Prostate gland (tissue), 2 donors: ENCODE results near the gene ARMH1. TPM values are rescaled to one million over a fixed set of nuclear protein-coding genes. Genes with fewer than 3 reads are reported as not detected.

Experiments
- DNase-seq: peaks from one replicate; pipeline ENCODE4 v3.0.0-alpha.2; 2019; ENCODE audit warnings: low spot score
- H3K27ac ChIP-seq, 2 donors: fragments of 200-600 bp; sonication (generic); 2 replicates each; pipeline ENCODE4 v1.5.1; 2017 to 2019
- H3K27me3 ChIP-seq: fragments of 200-600 bp; sonication (generic); replicated peaks from 2 replicates; pipeline ENCODE4 v1.5.1; 2019; ENCODE audit not compliant: insufficient read depth
- H3K36me3 ChIP-seq, 2 donors: fragments of 200-600 bp; sonication (generic); 1 replicate in 1 of 2; 2 replicates in 1 of 2; pipeline versions ENCODE4 v1.5.1 to v1.8.1; 2017 to 2019
- H3K4me1 ChIP-seq: fragments of 200-600 bp; sonication (generic); replicated peaks from 2 replicates; pipeline ENCODE4 v1.5.1; 2019
- H3K4me3 ChIP-seq, 2 donors: fragments of 200-600 bp; sonication (generic); 2 replicates each; pipeline ENCODE4 v1.5.1; 2017 to 2019
- H3K9me3 ChIP-seq: fragments of 200-600 bp; sonication (generic); 2 replicates; pipeline ENCODE4 v1.5.1; 2017
- CTCF ChIP-seq, 4 experiments: fragments of 200-600 bp in 2 of 4; fragments of 450-650 bp in 2 of 4; sonication (generic) in 2 of 4; IDR thresholded peaks; 1 replicate in 3 of 4; 2 replicates in 1 of 4; pipeline ENCODE4 v1.5.1; 2016 to 2019; ENCODE audit warnings: antibody characterized with exemption in 4 of 4, mild to moderate bottlenecking in 2 of 4, moderate library complexity in 2 of 4
- POLR2A ChIP-seq: fragments of 450-650 bp; IDR thresholded peaks from one replicate; pipeline ENCODE4 v1.6.1; 2016; ENCODE audit warnings: antibody characterized with exemption, mild to moderate bottlenecking
- POLR2AphosphoS5 ChIP-seq: sonication (generic); formaldehyde crosslinking; IDR thresholded peaks from one replicate; pipeline ENCODE4 v1.6.1; 2017; ENCODE audit warnings: antibody characterized with exemption
- WGBS: methylation state at CpG from one replicate; pipeline ENCODE4 v1.1.5; 2018; 5-methylcytosine and 5-hydroxymethylcytosine counted together
- intact Hi-C: fragments of 100-400 bp; cut with DNase I; formaldehyde crosslinking; loops from one replicate; pipeline ENCODE4 v1.14.2; 2022
- total RNA-seq, 2 donors: library from RNA; depleted of rRNA; stranded (reverse); fragments of >200 nt; gene quantifications; one replicate each; pipeline ENCODE4 v1.1.0, GENCODE V29; 2016

Gene ARMH1
- total RNA-seq, 2 donors from 2014 or later = 1.0 to 3.6 TPM

DNA sequence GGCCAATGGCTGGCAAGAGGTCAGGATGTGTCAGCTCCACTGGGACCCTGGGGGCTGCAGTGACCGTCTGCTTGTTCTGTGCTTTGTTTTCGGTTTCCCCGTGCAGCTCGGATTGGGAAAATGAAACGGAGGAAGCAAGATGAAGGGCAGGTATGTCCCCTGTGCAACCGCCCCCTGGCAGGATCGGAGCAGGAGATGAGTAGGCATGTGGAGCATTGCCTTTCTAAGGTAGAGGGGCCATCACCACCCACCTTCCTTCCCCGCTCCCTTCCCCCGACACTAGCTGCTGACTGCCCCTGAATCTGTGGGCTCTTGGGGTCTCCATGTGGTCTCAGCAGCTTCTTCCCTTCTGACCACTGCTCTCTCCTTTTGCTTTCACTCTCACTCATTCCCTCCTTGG is 39.1 kb upstream of the ARMH1 start:
- H3K36me3 ChIP-seq = peaks cover 0 to 17% of the 10 kb centered on the region in 2 donors
- no peak overlapping the region for H3K27ac ChIP-seq
- no peak for TF ChIP-seq CTCF (IDR thresholded peaks at IDR 0.05)
- no peak for TF ChIP-seq POLR2AphosphoS5
- TF ChIP-seq POLR2A = no peak
- peaks cover 10% of the 10 kb centered on the region for H3K4me1 ChIP-seq
- 92% methylated on average over 9 of the region's 9 CpGs for WGBS
- no peak for DNase-seq
- intact Hi-C loops = no loop called here
- no peaks in the 10 kb centered on the region for H3K9me3 ChIP-seq
- no peaks in the 10 kb centered on the region for H3K27me3 ChIP-seq
- H3K4me3 ChIP-seq = no peak overlapping the region

- Histone ChIP-seq H3K36me3 (peaks cover 0 to 17% of the 10 kb centered on the region in 2 donors), H3K9me3 (no peaks in the 10 kb centered on the region), H3K27ac (no peak overlapping the region), H3K27me3 (no peaks in the 10 kb centered on the region), H3K4me3 (no peak overlapping the region), H3K4me1 (peaks cover 13% of the 10 kb centered on the region)
- no peak for DNase-seq
- intact Hi-C loops = no loop called here
- TF ChIP-seq POLR2A (no peak), CTCF (IDR thresholded peaks at IDR 0.05) (no peak), POLR2AphosphoS5 (no peak)
- WGBS = 90% methylated on average over 14 of the region's 14 CpGs
Measured at GRCh38 chr1:44636083-44636687, 38.3 kb upstream of the ARMH1 start.

- 40% methylated on average over 13 of the region's 13 CpGs for WGBS
- no peak overlapping the region for H3K27ac ChIP-seq
- no peak overlapping the region for H3K4me3 ChIP-seq
- peaks cover 0 to 17% of the 10 kb centered on the region in 2 donors for H3K36me3 ChIP-seq
- intact Hi-C loops = no loop called here
- TF ChIP-seq CTCF (IDR thresholded peaks at IDR 0.05) = no peak
- TF ChIP-seq POLR2AphosphoS5 = no peak
- TF ChIP-seq POLR2A = no peak
- H3K4me1 ChIP-seq = peaks cover 14% of the 10 kb centered on the region
- no peaks in the 10 kb centered on the region for H3K27me3 ChIP-seq
- no peaks in the 10 kb centered on the region for H3K9me3 ChIP-seq
- DNase-seq = no peak
Measured at GRCh38 chr1:44636688-44637598, 37.6 kb upstream of the ARMH1 start.

GRCh38 chr1:44637702-44638411 is 36.7 kb upstream of the ARMH1 start:
- H3K27ac ChIP-seq = no peak overlapping the region
- no peak for DNase-seq
- H3K27me3 ChIP-seq = no peaks in the 10 kb centered on the region
- TF ChIP-seq POLR2A (no peak), POLR2AphosphoS5 (no peak), CTCF (IDR thresholded peaks at IDR 0.05) (no peak)
- peaks cover 12% of the 10 kb centered on the region for H3K4me1 ChIP-seq
- 73% methylated on average over 27 of the region's 27 CpGs for WGBS
- intact Hi-C loops = no loop called here
- H3K9me3 ChIP-seq = no peaks in the 10 kb centered on the region
- no peak overlapping the region for H3K4me3 ChIP-seq
- H3K36me3 ChIP-seq = peaks cover 0 to 17% of the 10 kb centered on the region in 2 donors
